Smooth muscle cell (in vitro differentiated cells): ENCODE results near the gene SLIT3. TPM values are rescaled to one million over a fixed set of nuclear protein-coding genes. Genes with fewer than 3 reads are reported as not detected.
A peak's percentile ranks its signal among the peaks of the same experiment; 100 is the strongest.

Experiments
- DNase-seq: peaks from one replicate; lab custom pipeline; 2025; ENCODE audit not compliant: unreplicated experiment; lab: John Stamatoyannopoulos, UW
- H2AFZ ChIP-seq: fragments of 200-600 bp; sonication (generic); 2 replicates; pipeline ENCODE4 v1.6.0; 2016; ENCODE audit warnings: antibody characterized with exemption, low read depth, mild to moderate bottlenecking
- H3F3A ChIP-seq: fragments of 200-600 bp; sonication (generic); 2 replicates; pipeline ENCODE4 v1.6.0; 2017; ENCODE audit warnings: antibody characterized with exemption, low read depth
- H3K27ac ChIP-seq: fragments of 200-600 bp; sonication (generic); 2 replicates; pipeline ENCODE4 v1.5.1; 2016; ENCODE audit warnings: low read depth, mild to moderate bottlenecking
- H3K27me3 ChIP-seq: fragments of 200-600 bp; sonication (generic); 2 replicates; pipeline ENCODE4 v1.6.1; 2016; ENCODE audit warnings: low read depth, mild to moderate bottlenecking
- H3K36me3 ChIP-seq: fragments of 200-600 bp; sonication (generic); 2 replicates; pipeline ENCODE4 v1.5.1; 2016; ENCODE audit warnings: low read depth
- H3K4me1 ChIP-seq: fragments of 200-600 bp; sonication (generic); 2 replicates; pipeline ENCODE4 v1.5.1; 2016; ENCODE audit warnings: low read depth
- H3K4me2 ChIP-seq: fragments of 200-600 bp; sonication (generic); 2 replicates; pipeline ENCODE4 v1.6.0; 2016; ENCODE audit warnings: mild to moderate bottlenecking
- H3K4me3 ChIP-seq: fragments of 200-600 bp; sonication (generic); 2 replicates; pipeline ENCODE4 v1.5.1; 2016; ENCODE audit warnings: mild to moderate bottlenecking
- H3K79me2 ChIP-seq: fragments of 200-600 bp; sonication (generic); 2 replicates; pipeline ENCODE4 v1.6.0; 2016; ENCODE audit warnings: low read depth, mild to moderate bottlenecking
- H3K9ac ChIP-seq: fragments of 200-600 bp; sonication (generic); 2 replicates; pipeline ENCODE4 v1.6.0; 2016; ENCODE audit warnings: low read depth
- H3K9me3 ChIP-seq: fragments of 200-600 bp; sonication (generic); replicated peaks from 2 replicates; pipeline ENCODE4 v1.5.1; 2016; ENCODE audit warnings: low read depth
- H4K20me1 ChIP-seq: fragments of 200-600 bp; sonication (generic); 2 replicates; pipeline ENCODE4 v1.6.0; 2016; ENCODE audit warnings: low read depth
- CTCF ChIP-seq: fragments of 200-600 bp; sonication (generic); IDR thresholded peaks from 2 replicates; pipeline ENCODE4 v1.5.1; 2017; ENCODE audit warnings: borderline replicate concordance, mild to moderate bottlenecking, antibody characterized with exemption; ENCODE audit not compliant: insufficient read depth, poor library complexity, severe bottlenecking
- WGBS: methylation state at CpG from one replicate; pipeline ENCODE4 v1.1.7; 2016; ENCODE audit warnings: low lambda C conversion rate; 5-methylcytosine and 5-hydroxymethylcytosine counted together
- polyA plus RNA-seq: library from polyadenylated mRNA; unstranded; fragments of >200 nt; fragmentation: Nextera tagmentation; extraction: Ambion mirVana; gene quantifications from 2 replicates; pipeline ENCODE4 v1.2.1, GENCODE V29; 2016
- total RNA-seq: library from RNA; depleted of rRNA; stranded (reverse); fragments of >200 nt; gene quantifications from 2 replicates; pipeline ENCODE4 v1.2.3, GENCODE V29; 2014

Gene SLIT3
- total and polyA plus RNA-seq, 2 experiments from 2014 or later: 25.4 to 29.5 TPM

GRCh38 chr5:169299191-169299662 lies 1.7 kb downstream of the SLIT3 start:
- H4K20me1 ChIP-seq: peaks cover 25% of the 10 kb centered on the region
- H3K36me3 ChIP-seq: no peaks in the 10 kb centered on the region
- H3K9me3 ChIP-seq: no peaks in the 10 kb centered on the region
- no peak overlapping the region for H2AFZ ChIP-seq
- no peak for TF ChIP-seq CTCF
- peaks cover 6% of the 10 kb centered on the region for H3K79me2 ChIP-seq
- peak overlapping the region; percentile 69 for H3K4me3 ChIP-seq
- no peak for DNase-seq
- peaks cover 14% of the 10 kb centered on the region for H3F3A ChIP-seq
- no peak overlapping the region for H3K27ac ChIP-seq
- H3K4me2 ChIP-seq: peak overlapping the region; percentile 95
- 70% methylated on average over 7 of the region's 7 CpGs for WGBS
- no peak overlapping the region for H3K9ac ChIP-seq
- no peaks in the 10 kb centered on the region for H3K27me3 ChIP-seq
- H3K4me1 ChIP-seq: peaks cover 12% of the 10 kb centered on the region

GRCh38 chr5:169298193-169298592 lies 2.7 kb downstream of the SLIT3 start:
- H4K20me1 ChIP-seq: peaks cover 34% of the 10 kb centered on the region
- no peaks in the 10 kb centered on the region for H3K27me3 ChIP-seq
- peaks cover 11% of the 10 kb centered on the region for H3K79me2 ChIP-seq
- DNase-seq: no peak
- no peak overlapping the region for H3K27ac ChIP-seq
- H2AFZ ChIP-seq: no peak overlapping the region
- peak overlapping the region; percentile 95 for H3K4me2 ChIP-seq
- H3K4me1 ChIP-seq: peaks cover 12% of the 10 kb centered on the region
- H3K9me3 ChIP-seq: no peaks in the 10 kb centered on the region
- WGBS: 91% methylated on average over 6 of the region's 6 CpGs
- H3K9ac ChIP-seq: no peak overlapping the region
- H3K4me3 ChIP-seq: peak overlapping the region; percentile 14
- no peak for TF ChIP-seq CTCF
- no peaks in the 10 kb centered on the region for H3K36me3 ChIP-seq
- H3F3A ChIP-seq: peaks cover 14% of the 10 kb centered on the region

GRCh38 chr5:169296419-169297143 lies 4.4 kb downstream of the SLIT3 start:
- H3K36me3 ChIP-seq: no peaks in the 10 kb centered on the region
- peaks cover 11% of the 10 kb centered on the region for H3K79me2 ChIP-seq
- DNase-seq: no peak
- H3K9me3 ChIP-seq: no peaks in the 10 kb centered on the region
- H3F3A ChIP-seq: peaks cover 7% of the 10 kb centered on the region
- no peaks in the 10 kb centered on the region for H3K27me3 ChIP-seq
- no peak overlapping the region for H2AFZ ChIP-seq
- H4K20me1 ChIP-seq: peaks cover 43% of the 10 kb centered on the region
- no peak overlapping the region for H3K9ac ChIP-seq
- no peak for TF ChIP-seq CTCF
- no peak overlapping the region for H3K4me3 ChIP-seq
- peaks cover 4% of the 10 kb centered on the region for H3K4me1 ChIP-seq
- H3K27ac ChIP-seq: no peak overlapping the region
- H3K4me2 ChIP-seq: peak overlapping the region; percentile 16
- 60% methylated on average over 14 of the region's 14 CpGs for WGBS

GRCh38 chr5:169295306-169295705 lies 5.6 kb downstream of the SLIT3 start:
- no peak overlapping the region for H3K27ac ChIP-seq
- peaks cover 11% of the 10 kb centered on the region for H3K79me2 ChIP-seq
- WGBS: 94% methylated on average over 8 of the region's 8 CpGs

More at GRCh38 chr5:169295306-169295705, 5.6 kb downstream of the SLIT3 start:
- peaks cover 6% of the 10 kb centered on the region for H3F3A ChIP-seq
- no peaks in the 10 kb centered on the region for H3K36me3 ChIP-seq
- no peak overlapping the region for H3K9ac ChIP-seq
- no peaks in the 10 kb centered on the region for H3K4me1 ChIP-seq
- H2AFZ ChIP-seq: no peak overlapping the region
- H3K9me3 ChIP-seq: no peaks in the 10 kb centered on the region
- TF ChIP-seq CTCF: no peak
- H4K20me1 ChIP-seq: peaks cover 50% of the 10 kb centered on the region
- DNase-seq: no peak
- H3K27me3 ChIP-seq: no peaks in the 10 kb centered on the region
- H3K4me3 ChIP-seq: no peak overlapping the region
- no peak overlapping the region for H3K4me2 ChIP-seq
